ENCODE measurements around the gene PRR14.

- peak; percentile 98 for TF ChIP-seq ELF4 (IDR thresholded peaks at IDR 0.05)
- TF ChIP-seq BHLHE40 (IDR thresholded peaks at IDR 0.05; ENCODE audit: borderline replicate concordance): no peak
- no peak; the same call in 1 of the 2 replicates for TF ChIP-seq PKNOX1 (IDR thresholded peaks at IDR 0.05)
- TF ChIP-seq CTBP1 (IDR thresholded peaks at IDR 0.05; ENCODE audit: borderline replicate concordance): no peak
- no peak; the same call in 1 of the 2 replicates for TF ChIP-seq HDGF (IDR thresholded peaks at IDR 0.05; ENCODE audit: borderline replicate concordance)
- TF ChIP-seq NFRKB (IDR thresholded peaks at IDR 0.05): peak; percentile 97
- no peak for TF ChIP-seq SP1 (IDR thresholded peaks at IDR 0.05)
- TF ChIP-seq FOXM1 (IDR thresholded peaks at IDR 0.05; ENCODE audit: borderline replicate concordance): peak; percentile 86; the same call in 1 of the 2 replicates
- TF ChIP-seq FOXA1 (IDR thresholded peaks at IDR 0.05): no peak
- no peak for TF ChIP-seq TARDBP (IDR thresholded peaks at IDR 0.05)
- no peak for TF ChIP-seq ARNT (IDR thresholded peaks at IDR 0.05)
- no peak for TF ChIP-seq FOXK2 (IDR thresholded peaks at IDR 0.05)
- TF ChIP-seq SUZ12 (IDR thresholded peaks at IDR 0.05): no peak
- peak; percentile 90; the same call in 1 of the 2 replicates for TF ChIP-seq LEF1 (IDR thresholded peaks at IDR 0.05; ENCODE audit: borderline replicate concordance)
These were observed 40.6 kb upstream of the PRR14 start, which contains the start of gene ZNF689 for GRCh38 chr16:30609926-30610839.

Data from HEK293T (cell line).